Activated naive CD8-positive, alpha-beta T cell treated with anti-CD3 and anti-CD28 coated beads, Interleukin-2, amount 10 ng/mL, durations not matched to agents 7 days and 5 days (primary cell): ENCODE measurements around the gene TSPAN19. TPM values are rescaled to one million over a fixed set of nuclear protein-coding genes. Genes with fewer than 3 reads are reported as not detected.

ENCODE experiments used
- ATAC-seq: fragments of 150-1000 bp; cut with Tn5 transposase; one replicate; pipeline ENCODE4 v1.10.0; 2021; ENCODE audit warnings: low read depth, moderate library complexity
- POLR2A ChIA-PET: fragments of 350-600 bp; sonication (Branson Sonifier 250); formaldehyde crosslinking; loops from one replicate; lab custom pipeline; 2021; ENCODE audit warnings: antibody characterized with exemption; lab: Charles Lee
- DNase-seq: peaks from one replicate; pipeline ENCODE4 v3.0.0; 2021
- H3K27ac Mint-ChIP-seq: one replicate; pipeline ENCODE4 v1.8.0; 2022; ENCODE audit warnings: mild to moderate bottlenecking, mixed read lengths
- H3K27me3 Mint-ChIP-seq: one replicate; pipeline ENCODE4 v1.8.0; 2022; ENCODE audit warnings: mild to moderate bottlenecking, moderate library complexity, mixed read lengths
- H3K36me3 Mint-ChIP-seq: one replicate; pipeline ENCODE4 v1.8.0; 2021; ENCODE audit warnings: mild to moderate bottlenecking, mixed read lengths
- H3K4me1 Mint-ChIP-seq: one replicate; pipeline ENCODE4 v1.8.0; 2021; ENCODE audit warnings: mixed read lengths
- H3K4me3 Mint-ChIP-seq: one replicate; pipeline ENCODE4 v1.8.0; 2022; ENCODE audit warnings: mild to moderate bottlenecking, moderate library complexity, mixed read lengths
- H3K9me3 Mint-ChIP-seq: one replicate; pipeline ENCODE4 v1.8.0; 2021; ENCODE audit warnings: mixed read lengths
- total RNA-seq, 2 experiments: library from RNA; stranded (reverse); gene quantifications; one replicate each; pipeline ENCODE4 v1.2.3, GENCODE V29; 2021

Gene TSPAN19
- total RNA-seq, 2 experiments from 2014 or later, result not detected

DNA sequence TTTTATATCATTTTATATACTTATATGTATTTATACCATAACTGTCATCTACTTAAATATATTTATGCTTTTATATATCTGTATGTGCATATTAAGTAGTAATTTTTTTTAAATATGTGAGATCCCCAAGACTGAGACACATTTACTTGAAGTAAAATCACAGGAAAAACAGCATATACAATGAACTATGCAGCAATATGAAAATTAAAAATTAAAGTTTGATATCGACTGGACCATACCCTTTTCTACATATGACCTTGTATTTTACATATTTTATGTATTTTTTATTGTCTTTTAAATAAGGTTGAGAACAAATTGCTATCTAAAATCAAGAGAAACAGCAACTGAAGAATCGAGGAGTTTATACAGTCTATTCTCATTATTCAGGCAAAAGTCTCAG is 50.0 kb downstream of the TSPAN19 start:
- POLR2A ChIA-PET, result no interaction called here
- no peaks in the 10 kb centered on the region for H3K4me1 Mint-ChIP-seq

GRCh38 chr12:84983289-84983688 is 52.8 kb downstream of the TSPAN19 start:
- ATAC-seq, result no peak
- Mint-ChIP-seq H3K9me3 (no peaks in the 10 kb centered on the region), H3K27ac (no peak overlapping the region), H3K36me3 (no peaks in the 10 kb centered on the region), H3K27me3 (no peaks in the 10 kb centered on the region), H3K4me3 (no peak overlapping the region), H3K4me1 (no peaks in the 10 kb centered on the region)
- DNase-seq, result no peak
- POLR2A ChIA-PET, result no interaction called here

More for the DNA sequence above, 50.0 kb downstream of the TSPAN19 start:
- no peak for ATAC-seq
- H3K27ac Mint-ChIP-seq, result no peak overlapping the region
- no peaks in the 10 kb centered on the region for H3K36me3 Mint-ChIP-seq
- no peak for DNase-seq
- H3K4me3 Mint-ChIP-seq, result no peak overlapping the region
- no peaks in the 10 kb centered on the region for H3K9me3 Mint-ChIP-seq
- no peaks in the 10 kb centered on the region for H3K27me3 Mint-ChIP-seq

DNA sequence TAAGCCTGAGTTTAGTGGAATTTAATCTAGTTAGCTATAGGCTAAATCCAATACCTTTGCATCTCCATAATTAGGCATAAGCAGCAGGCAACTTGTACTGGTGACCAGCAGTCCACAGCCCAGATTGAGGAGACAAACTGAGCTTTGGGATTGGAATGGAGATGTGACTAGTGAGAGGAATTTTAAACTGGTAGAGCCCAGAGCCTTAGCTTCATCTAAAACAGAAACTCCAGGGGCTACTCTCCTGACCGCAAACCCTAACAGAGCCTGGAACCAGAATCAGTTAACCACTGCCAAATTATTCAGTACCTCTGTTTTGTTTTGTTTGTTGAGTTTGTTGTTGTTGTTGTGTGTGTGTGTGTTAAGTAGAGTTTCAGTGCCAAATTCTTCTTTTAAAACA is 53.2 kb downstream of the TSPAN19 start:
- no peaks in the 10 kb centered on the region for H3K36me3 Mint-ChIP-seq
- H3K27me3 Mint-ChIP-seq, result no peaks in the 10 kb centered on the region
- no peak overlapping the region for H3K4me3 Mint-ChIP-seq
- no peak for ATAC-seq
- H3K27ac Mint-ChIP-seq, result no peak overlapping the region
- H3K9me3 Mint-ChIP-seq, result no peaks in the 10 kb centered on the region
- POLR2A ChIA-PET, result no interaction called here
- no peaks in the 10 kb centered on the region for H3K4me1 Mint-ChIP-seq
- DNase-seq, result no peak

DNA sequence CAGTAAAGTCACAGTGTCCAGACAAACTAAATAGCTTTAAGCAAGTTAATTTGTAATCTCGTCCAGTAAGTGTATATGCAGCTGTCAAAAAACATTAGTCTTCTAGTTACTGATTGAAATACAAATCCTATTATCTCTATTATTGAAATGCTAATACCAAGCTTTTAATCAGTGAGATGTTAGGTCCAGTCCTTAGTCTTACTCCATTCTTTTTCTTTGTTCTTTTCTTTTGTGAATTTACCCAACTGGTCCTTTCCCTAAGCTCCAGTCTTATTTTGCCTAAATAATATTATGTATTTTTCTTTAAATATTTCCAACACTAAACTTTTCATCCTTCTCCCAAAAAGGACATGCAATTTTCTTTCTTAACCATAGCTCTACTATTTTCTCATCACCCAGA is 57.2 kb downstream of the TSPAN19 start:
- no peaks in the 10 kb centered on the region for H3K27me3 Mint-ChIP-seq
- H3K27ac Mint-ChIP-seq, result no peak overlapping the region
- H3K9me3 Mint-ChIP-seq, result no peaks in the 10 kb centered on the region
- ATAC-seq (no peak), DNase-seq (no peak)
- H3K4me1 Mint-ChIP-seq, result no peaks in the 10 kb centered on the region
- POLR2A ChIA-PET, result no interaction called here
- no peak overlapping the region for H3K4me3 Mint-ChIP-seq
- no peaks in the 10 kb centered on the region for H3K36me3 Mint-ChIP-seq

GRCh38 chr12:84976133-84976532 is 59.9 kb downstream of the TSPAN19 start:
- H3K27ac Mint-ChIP-seq, result no peak overlapping the region
- no peaks in the 10 kb centered on the region for H3K4me1 Mint-ChIP-seq
- ATAC-seq (no peak), DNase-seq (no peak)
- no peaks in the 10 kb centered on the region for H3K27me3 Mint-ChIP-seq
- no peak overlapping the region for H3K4me3 Mint-ChIP-seq
- no peaks in the 10 kb centered on the region for H3K9me3 Mint-ChIP-seq
- POLR2A ChIA-PET, result no interaction called here
- no peaks in the 10 kb centered on the region for H3K36me3 Mint-ChIP-seq

DNA sequence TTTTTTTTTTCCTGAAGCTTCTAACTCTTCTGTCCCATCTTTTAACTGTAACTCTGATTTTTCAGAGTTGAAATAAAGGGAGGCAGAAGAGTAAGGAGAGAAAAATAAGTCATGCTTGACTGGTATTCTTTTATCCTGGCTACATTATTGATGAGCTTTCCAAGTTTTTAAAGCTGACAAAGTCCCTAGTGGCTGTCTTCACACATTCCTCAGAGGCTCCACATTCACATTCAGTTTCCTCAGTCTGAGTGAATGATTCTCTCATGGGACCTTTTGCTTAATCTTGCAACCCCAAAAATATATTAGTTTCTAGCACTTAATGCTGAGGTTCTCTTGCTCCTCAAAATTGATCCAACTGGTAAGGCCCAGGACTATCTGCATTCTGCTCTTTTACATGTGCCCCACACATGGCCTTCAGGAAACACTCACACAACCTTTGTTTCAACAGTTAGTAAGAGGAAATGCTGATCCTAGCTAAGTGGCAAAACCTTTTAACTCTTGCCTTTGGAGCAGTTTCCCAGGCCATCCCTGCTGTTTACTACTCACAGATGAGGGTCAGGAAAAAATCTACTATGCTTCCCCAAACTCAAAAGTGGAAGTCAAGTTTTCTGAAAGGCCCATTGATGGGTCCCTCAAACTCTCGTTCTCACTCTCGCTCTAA is 61.8 kb downstream of the TSPAN19 start:
- Mint-ChIP-seq H3K27ac (no peak overlapping the region), H3K4me3 (no peak overlapping the region), H3K4me1 (no peaks in the 10 kb centered on the region), H3K27me3 (no peaks in the 10 kb centered on the region), H3K9me3 (no peaks in the 10 kb centered on the region), H3K36me3 (no peaks in the 10 kb centered on the region)
- POLR2A ChIA-PET, result no interaction called here
- DNase-seq (no peak), ATAC-seq (no peak)

DNA sequence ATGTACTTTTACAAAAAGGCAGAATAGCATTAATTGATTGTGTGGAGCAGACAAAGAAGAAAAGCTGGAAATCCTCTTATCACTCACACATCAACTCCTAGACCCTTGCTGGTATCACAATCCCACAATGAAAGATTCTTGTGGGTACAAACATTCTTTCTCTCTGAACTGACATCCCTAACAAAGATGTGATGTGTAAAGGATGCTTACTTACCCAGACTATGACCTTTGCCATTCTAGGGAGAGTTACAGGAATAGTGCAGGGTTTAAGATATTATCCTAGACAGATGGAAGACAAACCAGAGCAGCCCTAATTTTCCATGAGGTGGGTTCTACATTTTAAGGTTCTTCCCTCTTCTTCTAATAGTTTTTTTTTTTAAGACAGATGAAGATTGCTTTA is 63.1 kb downstream of the TSPAN19 start:
- Mint-ChIP-seq H3K27ac (no peak overlapping the region), H3K4me1 (no peaks in the 10 kb centered on the region), H3K4me3 (no peak overlapping the region), H3K36me3 (no peaks in the 10 kb centered on the region), H3K9me3 (no peaks in the 10 kb centered on the region), H3K27me3 (no peaks in the 10 kb centered on the region)
- no peak for ATAC-seq
- POLR2A ChIA-PET, result no interaction called here
- no peak for DNase-seq

GRCh38 chr12:84969226-84969625 is 66.9 kb downstream of the TSPAN19 start:
- no peaks in the 10 kb centered on the region for H3K36me3 Mint-ChIP-seq
- H3K4me3 Mint-ChIP-seq, result no peak overlapping the region
- POLR2A ChIA-PET, result no interaction called here
- H3K4me1 Mint-ChIP-seq, result no peaks in the 10 kb centered on the region
- no peak for DNase-seq
- ATAC-seq, result no peak
- no peaks in the 10 kb centered on the region for H3K27me3 Mint-ChIP-seq
- no peak overlapping the region for H3K27ac Mint-ChIP-seq
- H3K9me3 Mint-ChIP-seq, result no peaks in the 10 kb centered on the region

Other genes with a start within 250 kb of the TSPAN19 start
- not detected for gene SLC6A15, start 123.5 kb downstream of the TSPAN19 start, total RNA-seq
- gene LRRIQ1, start 74 bp upstream of the TSPAN19 start, total RNA-seq, result not detected
- gene ALX1, start 243.9 kb upstream of the TSPAN19 start, total RNA-seq, result not detected